Measurements from ENCODE around the gene PCDHA10.

DNA sequence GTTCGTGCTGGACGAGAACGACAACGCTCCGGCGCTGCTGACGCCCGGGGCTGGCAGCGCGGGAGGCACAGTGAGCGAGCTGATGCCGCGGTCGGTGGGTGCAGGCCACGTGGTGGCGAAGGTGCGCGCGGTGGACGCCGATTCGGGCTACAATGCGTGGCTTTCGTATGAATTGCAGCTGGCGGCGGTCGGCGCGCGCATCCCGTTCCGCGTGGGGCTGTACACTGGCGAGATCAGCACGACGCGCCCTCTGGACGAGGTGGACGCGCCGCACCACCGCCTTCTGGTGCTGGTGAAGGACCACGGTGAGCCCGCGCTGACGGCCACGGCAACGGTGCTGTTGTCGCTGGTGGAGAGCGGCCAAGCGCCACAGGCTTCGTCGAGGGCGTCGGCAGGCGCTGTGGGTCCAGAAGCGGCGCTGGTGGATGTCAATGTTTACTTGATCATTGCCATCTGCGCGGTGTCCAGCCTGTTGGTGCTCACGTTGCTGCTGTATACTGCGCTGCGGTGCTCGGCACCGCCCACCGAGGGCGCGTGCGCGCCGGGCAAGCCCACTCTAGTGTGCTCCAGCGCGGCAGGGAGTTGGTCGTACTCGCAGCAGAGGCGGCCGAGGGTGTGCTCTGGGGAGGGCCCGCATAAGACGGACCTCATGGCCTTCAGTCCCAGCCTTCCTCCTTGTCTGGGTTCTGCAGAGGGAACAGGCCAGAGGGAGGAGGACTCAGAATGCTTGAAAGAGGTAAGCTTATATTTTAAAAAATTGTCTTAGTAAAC lies 28.4 kb downstream of the PCDHA10 start:
- TF ChIP-seq TCF12 (IDR thresholded peaks at IDR 0.05) (no peak), TCF12 (CRISPR knock-in tag; IDR thresholded peaks at IDR 0.05) (no peak), ZNF615 (CRISPR knock-in tag; IDR thresholded peaks at IDR 0.05; ENCODE audit: borderline replicate concordance) (no peak), ZBTB20 (CRISPR knock-in tag; IDR thresholded peaks at IDR 0.05; ENCODE audit: borderline replicate concordance, low read depth) (no peak), ZNF589 (CRISPR knock-in tag; conservative IDR thresholded peaks at IDR 0.05) (no peak), EZH2 (conservative IDR thresholded peaks at IDR 0.05; ENCODE audit: low read depth, low read length) (no peak), ZKSCAN1 (IDR thresholded peaks at IDR 0.05; ENCODE audit: low read length) (no peak), FOSL2 (CRISPR knock-in tag; IDR thresholded peaks at IDR 0.05) (no peak), KDM3A (CRISPR knock-in tag; IDR thresholded peaks at IDR 0.05; ENCODE audit: low read depth) (no peak), ZSCAN29 (CRISPR knock-in tag; conservative IDR thresholded peaks at IDR 0.05) (no peak)
- TF ChIP-seq, protein P1, sequence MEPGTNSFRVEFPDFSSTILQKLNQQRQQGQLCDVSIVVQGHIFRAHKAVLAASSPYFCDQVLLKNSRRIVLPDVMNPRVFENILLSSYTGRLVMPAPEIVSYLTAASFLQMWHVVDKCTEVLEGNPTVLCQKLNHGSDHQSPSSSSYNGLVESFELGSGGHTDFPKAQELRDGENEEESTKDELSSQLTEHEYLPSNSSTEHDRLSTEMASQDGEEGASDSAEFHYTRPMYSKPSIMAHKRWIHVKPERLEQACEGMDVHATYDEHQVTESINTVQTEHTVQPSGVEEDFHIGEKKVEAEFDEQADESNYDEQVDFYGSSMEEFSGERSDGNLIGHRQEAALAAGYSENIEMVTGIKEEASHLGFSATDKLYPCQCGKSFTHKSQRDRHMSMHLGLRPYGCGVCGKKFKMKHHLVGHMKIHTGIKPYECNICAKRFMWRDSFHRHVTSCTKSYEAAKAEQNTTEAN (CRISPR knock-in tag; conservative IDR thresholded peaks at IDR 0.05) = no peak
- TF ChIP-seq, protein P2, sequence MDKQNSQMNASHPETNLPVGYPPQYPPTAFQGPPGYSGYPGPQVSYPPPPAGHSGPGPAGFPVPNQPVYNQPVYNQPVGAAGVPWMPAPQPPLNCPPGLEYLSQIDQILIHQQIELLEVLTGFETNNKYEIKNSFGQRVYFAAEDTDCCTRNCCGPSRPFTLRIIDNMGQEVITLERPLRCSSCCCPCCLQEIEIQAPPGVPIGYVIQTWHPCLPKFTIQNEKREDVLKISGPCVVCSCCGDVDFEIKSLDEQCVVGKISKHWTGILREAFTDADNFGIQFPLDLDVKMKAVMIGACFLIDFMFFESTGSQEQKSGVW (CRISPR knock-in tag; IDR thresholded peaks at IDR 0.05; ENCODE audit: borderline replicate concordance) = no peak
- TF ChIP-seq, protein P3, sequence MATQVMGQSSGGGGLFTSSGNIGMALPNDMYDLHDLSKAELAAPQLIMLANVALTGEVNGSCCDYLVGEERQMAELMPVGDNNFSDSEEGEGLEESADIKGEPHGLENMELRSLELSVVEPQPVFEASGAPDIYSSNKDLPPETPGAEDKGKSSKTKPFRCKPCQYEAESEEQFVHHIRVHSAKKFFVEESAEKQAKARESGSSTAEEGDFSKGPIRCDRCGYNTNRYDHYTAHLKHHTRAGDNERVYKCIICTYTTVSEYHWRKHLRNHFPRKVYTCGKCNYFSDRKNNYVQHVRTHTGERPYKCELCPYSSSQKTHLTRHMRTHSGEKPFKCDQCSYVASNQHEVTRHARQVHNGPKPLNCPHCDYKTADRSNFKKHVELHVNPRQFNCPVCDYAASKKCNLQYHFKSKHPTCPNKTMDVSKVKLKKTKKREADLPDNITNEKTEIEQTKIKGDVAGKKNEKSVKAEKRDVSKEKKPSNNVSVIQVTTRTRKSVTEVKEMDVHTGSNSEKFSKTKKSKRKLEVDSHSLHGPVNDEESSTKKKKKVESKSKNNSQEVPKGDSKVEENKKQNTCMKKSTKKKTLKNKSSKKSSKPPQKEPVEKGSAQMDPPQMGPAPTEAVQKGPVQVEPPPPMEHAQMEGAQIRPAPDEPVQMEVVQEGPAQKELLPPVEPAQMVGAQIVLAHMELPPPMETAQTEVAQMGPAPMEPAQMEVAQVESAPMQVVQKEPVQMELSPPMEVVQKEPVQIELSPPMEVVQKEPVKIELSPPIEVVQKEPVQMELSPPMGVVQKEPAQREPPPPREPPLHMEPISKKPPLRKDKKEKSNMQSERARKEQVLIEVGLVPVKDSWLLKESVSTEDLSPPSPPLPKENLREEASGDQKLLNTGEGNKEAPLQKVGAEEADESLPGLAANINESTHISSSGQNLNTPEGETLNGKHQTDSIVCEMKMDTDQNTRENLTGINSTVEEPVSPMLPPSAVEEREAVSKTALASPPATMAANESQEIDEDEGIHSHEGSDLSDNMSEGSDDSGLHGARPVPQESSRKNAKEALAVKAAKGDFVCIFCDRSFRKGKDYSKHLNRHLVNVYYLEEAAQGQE (IDR thresholded peaks at IDR 0.05; ENCODE audit: borderline replicate concordance in 1 of 2, low read depth in 1 of 2, low read length in 2 of 2) = no peak
- TF ChIP-seq, protein P4, sequence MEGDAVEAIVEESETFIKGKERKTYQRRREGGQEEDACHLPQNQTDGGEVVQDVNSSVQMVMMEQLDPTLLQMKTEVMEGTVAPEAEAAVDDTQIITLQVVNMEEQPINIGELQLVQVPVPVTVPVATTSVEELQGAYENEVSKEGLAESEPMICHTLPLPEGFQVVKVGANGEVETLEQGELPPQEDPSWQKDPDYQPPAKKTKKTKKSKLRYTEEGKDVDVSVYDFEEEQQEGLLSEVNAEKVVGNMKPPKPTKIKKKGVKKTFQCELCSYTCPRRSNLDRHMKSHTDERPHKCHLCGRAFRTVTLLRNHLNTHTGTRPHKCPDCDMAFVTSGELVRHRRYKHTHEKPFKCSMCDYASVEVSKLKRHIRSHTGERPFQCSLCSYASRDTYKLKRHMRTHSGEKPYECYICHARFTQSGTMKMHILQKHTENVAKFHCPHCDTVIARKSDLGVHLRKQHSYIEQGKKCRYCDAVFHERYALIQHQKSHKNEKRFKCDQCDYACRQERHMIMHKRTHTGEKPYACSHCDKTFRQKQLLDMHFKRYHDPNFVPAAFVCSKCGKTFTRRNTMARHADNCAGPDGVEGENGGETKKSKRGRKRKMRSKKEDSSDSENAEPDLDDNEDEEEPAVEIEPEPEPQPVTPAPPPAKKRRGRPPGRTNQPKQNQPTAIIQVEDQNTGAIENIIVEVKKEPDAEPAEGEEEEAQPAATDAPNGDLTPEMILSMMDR (CRISPR knock-in tag; IDR thresholded peaks at IDR 0.05) = no peak
